MCF 10A (cell line): Measurements from ENCODE around the gene IFT25. TPM values are rescaled to one million over a fixed set of nuclear protein-coding genes. Genes with fewer than 3 reads are reported as not detected.

Experiments used
- BruUV-seq: library from RNA; stranded (reverse); fragments of 400-500 nt; replicated peaks from 2 replicates; lab custom pipeline; 2021; lab: Mats Ljungman, UMichigan
- CTCF ChIA-PET: fragments of 300-600 bp; sonication (Branson Sonifier 250); formaldehyde crosslinking; extraction: SDS; loops from one replicate; lab custom pipeline; 2021; ENCODE audit warnings: antibody characterized with exemption, inconsistent platforms; lab: Yijun Ruan, JAX
- POLR2A ChIA-PET: fragments of 300-600, 350-650 bp; sonication (Branson Sonifier 250); formaldehyde crosslinking; extraction: SDS; loops from one replicate; lab custom pipeline; 2020; ENCODE audit warnings: antibody characterized with exemption, inconsistent platforms; lab: Yijun Ruan, JAX
- DNase-seq: peaks from one replicate; pipeline ENCODE4 v3.0.0-alpha.2; 2018; ENCODE audit not compliant: unreplicated experiment
- H3K27ac Mint-ChIP-seq: one replicate; pipeline ENCODE4 v1.8.0; 2022; ENCODE audit warnings: mild to moderate bottlenecking, low read depth, mixed read lengths; ENCODE audit not compliant: unreplicated experiment
- H3K27me3 Mint-ChIP-seq: one replicate; pipeline ENCODE4 v1.8.0; 2022; ENCODE audit warnings: mixed read lengths; ENCODE audit not compliant: insufficient read depth, unreplicated experiment
- H3K36me3 Mint-ChIP-seq: one replicate; pipeline ENCODE4 v1.8.0; 2022; ENCODE audit warnings: mild to moderate bottlenecking, moderate library complexity, mixed read lengths; ENCODE audit not compliant: insufficient read depth, unreplicated experiment
- H3K4me1 Mint-ChIP-seq: one replicate; pipeline ENCODE4 v1.8.0; 2022; ENCODE audit warnings: mixed read lengths; ENCODE audit not compliant: insufficient read depth, unreplicated experiment
- H3K4me3 Mint-ChIP-seq: one replicate; pipeline ENCODE4 v1.8.0; 2022; ENCODE audit warnings: mild to moderate bottlenecking, moderate library complexity, mixed read lengths; ENCODE audit not compliant: unreplicated experiment
- H3K9me3 Mint-ChIP-seq: one replicate; pipeline ENCODE4 v1.8.0; 2022; ENCODE audit warnings: mixed read lengths; ENCODE audit not compliant: unreplicated experiment
- intact Hi-C: fragments of 100-400 bp; cut with micrococcal nuclease; formaldehyde crosslinking; loops from 2 replicates; pipeline ENCODE4 v1.14.1; 2022
- total RNA-seq: library from RNA; stranded (reverse); gene quantifications from 2 replicates; pipeline ENCODE4 v1.2.3, GENCODE V29; 2022
- TF ChIP-seq, protein P1 (sequence below): fragments of 200-600 bp; IDR thresholded peaks from one replicate; pipeline ENCODE4 v1.8.0; 2022; ENCODE audit warnings: antibody characterized with exemption, mild to moderate bottlenecking; ENCODE audit not compliant: unreplicated experiment

The IFT25 gene
- total RNA-seq, 1 experiment from 2014 or later: 22.3 TPM

DNA sequence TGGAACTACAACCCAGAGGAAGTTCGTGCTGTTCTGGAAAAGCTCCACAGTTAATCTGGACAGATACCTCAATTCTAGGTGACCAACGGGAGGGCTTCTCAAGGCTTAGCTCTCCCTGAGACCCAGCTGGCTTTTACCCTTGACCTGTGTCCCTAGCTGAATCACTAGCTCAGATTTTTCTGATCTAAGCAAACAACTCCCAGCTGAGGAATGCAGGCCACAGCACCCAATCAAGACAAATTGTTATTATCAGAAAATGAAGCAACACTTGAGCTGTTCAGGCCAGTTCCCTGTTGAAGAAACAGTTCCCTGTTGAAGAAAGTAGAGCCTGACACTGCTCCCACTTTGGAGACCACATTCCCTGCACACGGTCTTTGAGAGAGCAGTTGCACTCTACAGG lies 35.6 kb downstream of the IFT25 start:
- H3K27me3 Mint-ChIP-seq: no peaks in the 10 kb centered on the region
- ChIA-PET POLR2A (interaction anchor here (1.2 to 2.7 kb wide), 7 partner anchors 10 to 47 kb away, joined by 3 to 15 read pairs (median 7); partner anchors contain the start of genes IFT25, LRRC42 and YIPF1), CTCF (interaction anchor here (1.2 to 1.6 kb wide), 5 partner anchors 13 to 170 kb away, joined by 3 to 6 read pairs (median 4); partner anchors contain the start of gene IFT25)
- DNase-seq: no peak
- TF ChIP-seq, protein P1, sequence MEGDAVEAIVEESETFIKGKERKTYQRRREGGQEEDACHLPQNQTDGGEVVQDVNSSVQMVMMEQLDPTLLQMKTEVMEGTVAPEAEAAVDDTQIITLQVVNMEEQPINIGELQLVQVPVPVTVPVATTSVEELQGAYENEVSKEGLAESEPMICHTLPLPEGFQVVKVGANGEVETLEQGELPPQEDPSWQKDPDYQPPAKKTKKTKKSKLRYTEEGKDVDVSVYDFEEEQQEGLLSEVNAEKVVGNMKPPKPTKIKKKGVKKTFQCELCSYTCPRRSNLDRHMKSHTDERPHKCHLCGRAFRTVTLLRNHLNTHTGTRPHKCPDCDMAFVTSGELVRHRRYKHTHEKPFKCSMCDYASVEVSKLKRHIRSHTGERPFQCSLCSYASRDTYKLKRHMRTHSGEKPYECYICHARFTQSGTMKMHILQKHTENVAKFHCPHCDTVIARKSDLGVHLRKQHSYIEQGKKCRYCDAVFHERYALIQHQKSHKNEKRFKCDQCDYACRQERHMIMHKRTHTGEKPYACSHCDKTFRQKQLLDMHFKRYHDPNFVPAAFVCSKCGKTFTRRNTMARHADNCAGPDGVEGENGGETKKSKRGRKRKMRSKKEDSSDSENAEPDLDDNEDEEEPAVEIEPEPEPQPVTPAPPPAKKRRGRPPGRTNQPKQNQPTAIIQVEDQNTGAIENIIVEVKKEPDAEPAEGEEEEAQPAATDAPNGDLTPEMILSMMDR: no peak
- peaks cover 12% of the 10 kb centered on the region for H3K36me3 Mint-ChIP-seq
- BruUV-seq: no TSS peak
- intact Hi-C loops: no loop called here
- H3K9me3 Mint-ChIP-seq: no peaks in the 10 kb centered on the region
- H3K27ac Mint-ChIP-seq: no peak overlapping the region
- no peak overlapping the region for H3K4me3 Mint-ChIP-seq
- H3K4me1 Mint-ChIP-seq: no peaks in the 10 kb centered on the region

DNA sequence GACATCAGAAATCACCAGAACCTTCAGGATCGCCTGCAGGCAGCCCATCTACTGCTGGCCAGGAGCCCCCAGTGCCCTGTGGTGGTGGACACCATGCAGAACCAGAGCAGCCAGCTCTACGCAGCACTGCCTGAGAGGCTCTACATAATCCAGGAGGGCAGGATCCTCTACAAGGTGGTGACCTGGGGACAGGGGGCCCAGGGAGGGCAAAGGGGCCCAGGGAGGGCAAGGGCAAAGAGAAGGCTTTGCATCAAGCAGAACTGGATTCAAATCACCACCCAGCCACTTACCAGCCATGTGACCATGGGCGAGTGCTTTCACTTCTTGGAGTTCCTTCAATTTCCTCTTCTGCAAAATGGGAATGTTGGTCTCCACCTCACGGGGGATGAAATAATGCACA lies 39.4 kb downstream of the IFT25 start:
- CTCF ChIA-PET: no interaction called here
- no TSS peak for BruUV-seq

DNA sequence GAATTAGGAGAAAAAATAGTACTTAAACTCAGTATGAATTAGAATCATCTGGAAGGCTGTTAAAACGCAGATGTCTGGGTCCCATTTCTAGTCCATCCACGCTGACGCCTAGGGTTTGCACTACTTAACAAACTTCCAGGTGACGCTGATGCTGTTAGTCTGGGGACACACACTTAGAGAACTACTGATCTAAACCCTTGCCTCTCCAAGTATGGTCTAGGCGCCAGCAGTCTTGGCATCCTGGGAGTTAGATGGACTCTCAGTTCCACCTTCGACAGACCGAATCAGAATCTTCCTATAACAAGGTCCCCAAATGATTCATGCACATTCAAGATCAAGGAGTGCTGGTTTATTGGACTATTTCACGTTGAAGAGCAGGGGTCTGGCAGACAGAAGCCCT lies 40.0 kb downstream of the IFT25 start:
- DNase-seq: no peak
- POLR2A ChIA-PET: no interaction called here
- CTCF ChIA-PET: interaction anchor here (0.6 to 1.0 kb wide), 2 partner anchors 54 to 178 kb away, joined by 3 to 6 read pairs; no protein-coding TSS in a partner anchor
- Mint-ChIP-seq H3K27ac (no peak overlapping the region), H3K36me3 (peaks cover 5% of the 10 kb centered on the region), H3K4me1 (no peaks in the 10 kb centered on the region), H3K9me3 (no peaks in the 10 kb centered on the region), H3K4me3 (no peak overlapping the region), H3K27me3 (no peaks in the 10 kb centered on the region)
- TF ChIP-seq, protein P1: no peak
- no TSS peak for BruUV-seq
- intact Hi-C loops: no loop called here

More for the DNA sequence above, 39.4 kb downstream of the IFT25 start:
- intact Hi-C loops: no loop called here
- peaks cover 5% of the 10 kb centered on the region for H3K36me3 Mint-ChIP-seq
- DNase-seq: no peak
- no peak overlapping the region for H3K4me3 Mint-ChIP-seq
- no peaks in the 10 kb centered on the region for H3K4me1 Mint-ChIP-seq
- no peaks in the 10 kb centered on the region for H3K9me3 Mint-ChIP-seq
- no peaks in the 10 kb centered on the region for H3K27me3 Mint-ChIP-seq
- TF ChIP-seq, protein P1: no peak
- POLR2A ChIA-PET: no interaction called here
- H3K27ac Mint-ChIP-seq: no peak overlapping the region

DNA sequence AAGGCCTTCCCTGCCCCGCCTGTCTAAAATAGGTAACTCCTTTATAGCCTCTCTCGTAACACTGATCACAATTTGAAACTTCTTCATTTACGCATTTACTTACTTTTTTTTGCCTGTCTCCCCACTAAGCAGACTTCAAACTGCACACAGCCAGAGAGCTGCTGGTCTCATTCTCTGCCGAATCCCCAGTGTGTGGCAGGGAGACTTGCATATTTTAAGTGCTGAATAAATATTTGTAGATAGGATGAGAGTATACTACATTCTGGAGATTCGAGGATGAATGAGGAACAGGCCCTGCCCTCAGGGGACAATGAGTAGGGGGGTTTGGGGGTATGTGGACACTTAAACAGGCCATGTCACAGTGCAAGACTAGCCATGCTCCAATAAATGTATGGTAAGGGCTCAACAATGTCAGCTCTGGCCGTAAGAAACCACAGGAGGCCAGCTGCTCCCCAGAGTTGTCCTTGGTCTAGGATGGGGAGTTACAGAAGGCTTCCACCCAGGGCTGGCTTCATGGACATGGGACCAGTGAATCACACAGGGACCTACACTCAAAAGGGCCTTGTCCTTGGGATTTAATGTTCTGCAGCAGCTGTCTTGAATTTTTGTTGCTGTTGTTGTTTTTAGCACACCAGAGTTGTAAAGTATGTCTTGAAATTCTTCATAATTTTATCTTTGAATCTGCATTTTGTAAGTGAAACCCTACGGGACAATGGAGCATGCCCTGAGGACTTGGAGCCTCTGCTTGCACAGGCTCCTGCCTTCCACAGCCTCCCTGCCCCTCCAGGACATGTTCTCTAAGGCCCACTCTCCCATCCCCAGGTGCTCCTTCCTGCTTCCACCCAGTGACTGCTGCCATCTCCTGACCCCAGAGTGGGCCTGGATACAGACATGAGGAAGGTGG lies 43.0 kb downstream of the IFT25 start:
- no TSS peak for BruUV-seq
- no peaks in the 10 kb centered on the region for H3K27me3 Mint-ChIP-seq
- TF ChIP-seq, protein P1: no peak
- intact Hi-C loops: loop anchor here (5.0 kb wide), 1 partner anchor 240 kb away; no protein-coding TSS in a partner anchor
- CTCF ChIA-PET: no interaction called here
- H3K9me3 Mint-ChIP-seq: no peaks in the 10 kb centered on the region
- H3K36me3 Mint-ChIP-seq: no peaks in the 10 kb centered on the region
- H3K27ac Mint-ChIP-seq: no peak overlapping the region
- POLR2A ChIA-PET: interaction anchor here (0.6 to 1.0 kb wide), 2 partner anchors 10 to 124 kb away, joined by 3 to 4 read pairs; no protein-coding TSS in a partner anchor
- H3K4me1 Mint-ChIP-seq: no peaks in the 10 kb centered on the region
- H3K4me3 Mint-ChIP-seq: no peak overlapping the region
- no peak for DNase-seq
